ENCODE results near the gene SCTR. TPM values are rescaled to one million over a fixed set of nuclear protein-coding genes. Genes with fewer than 3 reads are reported as not detected.

The SCTR gene
- total RNA-seq, 1 experiment from 2014 or later = not detected

- no peak overlapping the region for H3K4me2 ChIP-seq
- no peaks in the 10 kb centered on the region for H3K79me2 ChIP-seq (ENCODE audit: low read depth)
- no peaks in the 10 kb centered on the region for H3K9me3 ChIP-seq (ENCODE audit: insufficient read depth, low read depth)
- H3K9me2 ChIP-seq (ENCODE audit: insufficient read depth) = no peaks in the 10 kb centered on the region
- no peak overlapping the region for H2AFZ ChIP-seq
- no peaks in the 10 kb centered on the region for H3K27me3 ChIP-seq (ENCODE audit: insufficient read depth, low read depth)
- ChIA-PET CTCF (no interaction called here), POLR2A (ENCODE audit: unreplicated experiment) (no interaction called here)
- no peak overlapping the region for H3K27ac ChIP-seq
- no peaks in the 10 kb centered on the region for H3F3A ChIP-seq (ENCODE audit: insufficient read depth, low read depth)
- no peak for DNase-seq
- intact Hi-C loops (cut with micrococcal nuclease; ENCODE audit: unreplicated experiment) = loop anchor here (5.0 kb wide), 1 partner anchor 183 kb away; no protein-coding TSS in a partner anchor
- H3K4me3 ChIP-seq = no peak overlapping the region
- TF ChIP-seq CTCF (conservative IDR thresholded peaks at IDR 0.05) (no peak), EZH2 (IDR thresholded peaks at IDR 0.05; ENCODE audit: low read depth) (no peak)
- H3K4me1 ChIP-seq (replicated peaks; ENCODE audit: insufficient read depth) = no peaks in the 10 kb centered on the region
- BruUV-seq (replicated peaks) = no TSS peak
- no peaks in the 10 kb centered on the region for H4K20me1 ChIP-seq (ENCODE audit: insufficient read depth)
- H3K36me3 ChIP-seq (ENCODE audit: low read depth) = no peaks in the 10 kb centered on the region
Observed at GRCh38 chr2:119475225-119475856, 48.9 kb downstream of the SCTR start.

- no peak for DNase-seq
- intact Hi-C loops (cut with micrococcal nuclease; ENCODE audit: unreplicated experiment) = loop anchor here (5.0 kb wide), 1 partner anchor 182 kb away; no protein-coding TSS in a partner anchor
- H3F3A ChIP-seq (ENCODE audit: insufficient read depth, low read depth) = no peaks in the 10 kb centered on the region
- no peaks in the 10 kb centered on the region for H3K79me2 ChIP-seq (ENCODE audit: low read depth)
- H3K9me2 ChIP-seq (ENCODE audit: insufficient read depth) = no peaks in the 10 kb centered on the region
- no peaks in the 10 kb centered on the region for H4K20me1 ChIP-seq (ENCODE audit: insufficient read depth)
- ChIA-PET CTCF (no interaction called here), POLR2A (ENCODE audit: unreplicated experiment) (no interaction called here)
- H3K27ac ChIP-seq = no peak overlapping the region
- H3K4me3 ChIP-seq = no peak overlapping the region
- H3K27me3 ChIP-seq (ENCODE audit: insufficient read depth, low read depth) = no peaks in the 10 kb centered on the region
- TF ChIP-seq EZH2 (IDR thresholded peaks at IDR 0.05; ENCODE audit: low read depth) = no peak
- TF ChIP-seq CTCF (conservative IDR thresholded peaks at IDR 0.05) = no peak
- no peak overlapping the region for H3K4me2 ChIP-seq
- H3K36me3 ChIP-seq (ENCODE audit: low read depth) = no peaks in the 10 kb centered on the region
- no peak overlapping the region for H2AFZ ChIP-seq
- no TSS peak for BruUV-seq (replicated peaks)
- H3K9me3 ChIP-seq (ENCODE audit: insufficient read depth, low read depth) = no peaks in the 10 kb centered on the region
- H3K4me1 ChIP-seq (replicated peaks; ENCODE audit: insufficient read depth) = no peaks in the 10 kb centered on the region
Observed at GRCh38 chr2:119474371-119475224, 49.7 kb downstream of the SCTR start.

GRCh38 chr2:119473621-119474370 is 50.5 kb downstream of the SCTR start:
- DNase-seq = no peak
- Histone ChIP-seq H3K27me3 (ENCODE audit: insufficient read depth, low read depth) (no peaks in the 10 kb centered on the region), H4K20me1 (ENCODE audit: insufficient read depth) (no peaks in the 10 kb centered on the region), H3K4me1 (replicated peaks; ENCODE audit: insufficient read depth) (no peaks in the 10 kb centered on the region), H3F3A (ENCODE audit: insufficient read depth, low read depth) (no peaks in the 10 kb centered on the region), H3K27ac (no peak overlapping the region), H3K79me2 (ENCODE audit: low read depth) (no peaks in the 10 kb centered on the region), H3K4me3 (no peak overlapping the region), H3K4me2 (no peak overlapping the region), H3K9me2 (ENCODE audit: insufficient read depth) (no peaks in the 10 kb centered on the region), H2AFZ (no peak overlapping the region), H3K36me3 (ENCODE audit: low read depth) (no peaks in the 10 kb centered on the region), H3K9me3 (ENCODE audit: insufficient read depth, low read depth) (no peaks in the 10 kb centered on the region)
- no TSS peak for BruUV-seq (replicated peaks)
- intact Hi-C loops (cut with micrococcal nuclease; ENCODE audit: unreplicated experiment) = no loop called here
- POLR2A ChIA-PET (ENCODE audit: unreplicated experiment) = no interaction called here
- TF ChIP-seq CTCF (conservative IDR thresholded peaks at IDR 0.05) = no peak
- no peak for TF ChIP-seq EZH2 (IDR thresholded peaks at IDR 0.05; ENCODE audit: low read depth)
- CTCF ChIA-PET = interaction anchor here (0.6 kb wide), 1 partner anchor 578 kb away, joined by 3 read pairs; no protein-coding TSS in a partner anchor

Data from PC-9 (cell line).